ENCODE data around the gene SLC66A2.

DNA sequence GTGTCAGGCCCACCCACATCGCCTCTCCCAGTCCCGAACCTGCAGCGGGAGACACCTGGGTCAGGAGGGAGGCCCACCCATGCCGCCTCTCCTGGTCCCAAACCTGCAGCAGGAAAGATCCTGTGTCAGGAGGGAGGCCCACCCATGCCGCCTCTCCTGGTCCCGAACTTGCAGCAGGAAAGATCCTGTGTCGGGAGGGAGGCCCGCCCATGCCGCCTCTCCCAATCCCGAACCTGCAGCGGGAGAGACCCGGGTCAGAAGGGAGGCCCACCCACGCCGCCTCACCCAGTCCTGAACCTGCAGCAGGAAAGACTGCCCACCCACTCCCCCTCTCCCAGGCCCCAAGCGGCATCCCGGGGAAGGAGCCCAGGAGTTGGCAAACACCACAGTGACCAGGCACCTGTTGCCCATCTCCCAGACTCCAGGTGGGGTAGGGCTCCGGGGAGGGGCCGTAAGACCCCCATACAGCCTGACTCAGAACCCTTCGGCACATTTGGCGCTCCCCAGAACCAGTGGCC is 7.8 kb downstream of the SLC66A2 start:
- TF ChIP-seq, protein P1, sequence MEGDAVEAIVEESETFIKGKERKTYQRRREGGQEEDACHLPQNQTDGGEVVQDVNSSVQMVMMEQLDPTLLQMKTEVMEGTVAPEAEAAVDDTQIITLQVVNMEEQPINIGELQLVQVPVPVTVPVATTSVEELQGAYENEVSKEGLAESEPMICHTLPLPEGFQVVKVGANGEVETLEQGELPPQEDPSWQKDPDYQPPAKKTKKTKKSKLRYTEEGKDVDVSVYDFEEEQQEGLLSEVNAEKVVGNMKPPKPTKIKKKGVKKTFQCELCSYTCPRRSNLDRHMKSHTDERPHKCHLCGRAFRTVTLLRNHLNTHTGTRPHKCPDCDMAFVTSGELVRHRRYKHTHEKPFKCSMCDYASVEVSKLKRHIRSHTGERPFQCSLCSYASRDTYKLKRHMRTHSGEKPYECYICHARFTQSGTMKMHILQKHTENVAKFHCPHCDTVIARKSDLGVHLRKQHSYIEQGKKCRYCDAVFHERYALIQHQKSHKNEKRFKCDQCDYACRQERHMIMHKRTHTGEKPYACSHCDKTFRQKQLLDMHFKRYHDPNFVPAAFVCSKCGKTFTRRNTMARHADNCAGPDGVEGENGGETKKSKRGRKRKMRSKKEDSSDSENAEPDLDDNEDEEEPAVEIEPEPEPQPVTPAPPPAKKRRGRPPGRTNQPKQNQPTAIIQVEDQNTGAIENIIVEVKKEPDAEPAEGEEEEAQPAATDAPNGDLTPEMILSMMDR (IDR thresholded peaks at IDR 0.05) = no peak
- no peak for TF ChIP-seq POLR2A (IDR thresholded peaks at IDR 0.05)
